Suprapubic skin (tissue), 4 donors: ENCODE data around the gene ZNF160.

ENCODE experiments used
- CTCF ChIP-seq, 2 donors: fragments of 200-600 bp in 1 of 2; fragments of 450-650 bp in 1 of 2; sonication (generic) in 1 of 2; IDR thresholded peaks; one replicate each; pipeline ENCODE4 v1.5.1; 2016 to 2019; ENCODE audit warnings: antibody characterized with exemption in 2 of 2, mild to moderate bottlenecking in 1 of 2, moderate library complexity in 1 of 2
- EP300 ChIP-seq: sonication (generic); formaldehyde crosslinking; IDR thresholded peaks from one replicate; pipeline ENCODE4 v1.6.1; 2017; ENCODE audit warnings: antibody characterized with exemption
- POLR2A ChIP-seq, 2 donors: fragments of 450-650 bp; IDR thresholded peaks; one replicate each; pipeline ENCODE4 v1.6.1; 2017; ENCODE audit warnings: antibody characterized with exemption in 2 of 2, mild to moderate bottlenecking in 2 of 2, moderate library complexity in 2 of 2
- POLR2AphosphoS5 ChIP-seq, 3 donors: sonication (generic); formaldehyde crosslinking; IDR thresholded peaks; one replicate each; pipeline ENCODE4 v1.6.1; 2017; ENCODE audit warnings: antibody characterized with exemption in 3 of 3

DNA sequence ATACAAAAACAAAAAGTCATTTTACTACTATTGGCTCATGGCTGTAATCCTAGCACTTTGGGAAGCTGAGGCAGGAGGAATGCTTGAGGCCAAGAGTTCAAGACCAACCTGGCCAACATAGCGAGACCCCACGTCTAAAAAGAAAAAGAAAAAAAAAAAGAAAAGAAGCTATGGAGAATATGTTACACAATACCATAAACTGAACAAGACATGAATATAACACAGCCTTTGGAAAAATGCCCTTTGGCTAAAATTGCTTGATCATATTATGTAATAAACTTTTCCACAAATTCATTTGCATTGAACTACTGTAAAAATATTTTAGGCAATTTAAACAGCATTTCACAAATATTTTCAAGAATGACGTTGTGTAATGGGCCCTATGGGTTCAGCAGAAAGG lies 33.2 kb upstream of the ZNF160 start:
- TF ChIP-seq CTCF (IDR thresholded peaks at IDR 0.05) (no peak), POLR2A (IDR thresholded peaks at IDR 0.05) (no peak), EP300 (no peak), POLR2AphosphoS5 (IDR thresholded peaks at IDR 0.05) (no peak)
